Kidney tubule cell (primary cell): ENCODE results near the gene TTC22.

Experiments
- DNase-seq: peaks from one replicate; pipeline ENCODE4 v3.0.0-alpha.2; 2018; ENCODE audit warnings: low spot score

The TTC22 gene

GRCh38 chr1:54808443-54809207 lies 7.5 kb upstream of the TTC22 start:
- DNase-seq = no peak

- no peak for DNase-seq
Measured at GRCh38 chr1:54807756-54808155, 6.6 kb upstream of the TTC22 start.

GRCh38 chr1:54806931-54807611 lies 5.9 kb upstream of the TTC22 start:
- peak; percentile 55 for DNase-seq

GRCh38 chr1:54805981-54806381 lies 4.9 kb upstream of the TTC22 start:
- DNase-seq = no peak

- DNase-seq = no peak
Measured at GRCh38 chr1:54805466-54805865, 4.3 kb upstream of the TTC22 start.

- DNase-seq = peak; percentile 57
Measured at GRCh38 chr1:54804471-54805132, 3.5 kb upstream of the TTC22 start.

- peak; percentile 76 for DNase-seq
Measured at GRCh38 chr1:54803761-54804470, 2.8 kb upstream of the TTC22 start.

GRCh38 chr1:54800041-54800898 lies 853 bp downstream of the TTC22 start:
- DNase-seq = peak; percentile 8

- peak; percentile 89 for DNase-seq
Measured at GRCh38 chr1:54798769-54799641, 2.1 kb downstream of the TTC22 start.

- DNase-seq = no peak
Measured at GRCh38 chr1:54798206-54798605, 2.9 kb downstream of the TTC22 start.

- DNase-seq = no peak
Measured at GRCh38 chr1:54796902-54797301, 4.2 kb downstream of the TTC22 start.

- peak; percentile 27 for DNase-seq
Measured at GRCh38 chr1:54795841-54796468, 5.2 kb downstream of the TTC22 start.

GRCh38 chr1:54795356-54795665 lies 5.8 kb downstream of the TTC22 start:
- peak; percentile 35 for DNase-seq

- peak; percentile 79 for DNase-seq
Measured at GRCh38 chr1:54794451-54795355, 6.4 kb downstream of the TTC22 start.

- DNase-seq = no peak
Measured at GRCh38 chr1:54792686-54793282, 8.3 kb downstream of the TTC22 start.

- DNase-seq = peak; percentile 64
Measured at GRCh38 chr1:54791880-54792522, 9.1 kb downstream of the TTC22 start.

GRCh38 chr1:54788459-54788858 lies 12.7 kb downstream of the TTC22 start:
- DNase-seq = no peak

- DNase-seq = no peak
Measured at GRCh38 chr1:54787604-54788003, 13.5 kb downstream of the TTC22 start.
